HepG2 (cell line): Measurements from ENCODE around the gene GJB1. TPM values are rescaled to one million over a fixed set of nuclear protein-coding genes. Genes with fewer than 3 reads are reported as not detected.

Source experiments
- ATAC-seq: fragments of 200-7000 bp; cut with Tn5 transposase; 3 replicates; pipeline ENCODE4 v1.9.1; 2020; ENCODE audit warnings: mild to moderate bottlenecking, moderate library complexity
- BruUV-seq: library from RNA; stranded (reverse); fragments of 400-500 nt; replicated peaks from 2 replicates; lab custom pipeline; 2021; lab: Mats Ljungman, UMichigan
- CTCF ChIA-PET: fragments of 300-600 bp; formaldehyde crosslinking; extraction: SDS; loops from one replicate; lab custom pipeline; 2021; ENCODE audit warnings: low total read pairs, inconsistent platforms, low intra/inter-chr PET ratio; lab: Yijun Ruan, JAX
- POLR2A ChIA-PET: fragments of 350-600 bp; sonication (Branson Sonifier 250); formaldehyde crosslinking; loops from one replicate; lab custom pipeline; 2020; ENCODE audit warnings: antibody characterized with exemption, inconsistent platforms; lab: Yijun Ruan, JAX
- DNase-seq: peaks from one replicate; pipeline ENCODE4 v3.0.0-alpha.2; 2015; ENCODE audit warnings: low spot score
- FAIRE-seq: peaks from 3 replicates; lab custom pipeline; 2011; peaks lifted over from hg19 to GRCh38; lab: Jason Lieb, UNC
- H2AFZ ChIP-seq: one replicate; pipeline ENCODE4 v1.6.1; 2011; ENCODE audit warnings: low read length, inconsistent platforms
- H3K27ac ChIP-seq: fragments of 300-600 bp; 3 replicates; pipeline ENCODE4 v1.8.0; 2011; ENCODE audit warnings: mixed run types, mild to moderate bottlenecking, mixed read lengths, low read length, inconsistent platforms; ENCODE audit not compliant: insufficient read depth; ENCODE audit errors: extremely low read length
- H3K27me3 ChIP-seq, 2 experiments: fragments of 200-600 bp in 1 of 2; 2 replicates in 1 of 2; 3 replicates in 1 of 2; pipeline versions ENCODE4 v1.6.0 to v1.8.0; 2011; ENCODE audit warnings: low read length in 2 of 2, mild to moderate bottlenecking in 2 of 2, moderate library complexity in 2 of 2, inconsistent platforms in 1 of 2; ENCODE audit not compliant: insufficient read depth in 2 of 2, control insufficient read depth in 1 of 2
- H3K36me3 ChIP-seq, 2 experiments: fragments of 200-600 bp in 1 of 2; replicated peaks in 1 of 2; 2 replicates in 1 of 2; 3 replicates in 1 of 2; pipeline versions ENCODE4 v1.5.1 to v1.8.0; 2011; ENCODE audit warnings: low read length in 2 of 2, inconsistent platforms in 1 of 2; ENCODE audit not compliant: insufficient read depth in 2 of 2, control insufficient read depth in 1 of 2
- H3K4me1 ChIP-seq: 2 replicates; pipeline ENCODE4 v1.5.1; 2012; ENCODE audit warnings: low read length, inconsistent platforms; ENCODE audit not compliant: insufficient read depth
- H3K4me2 ChIP-seq: 2 replicates; pipeline ENCODE4 v1.6.0; 2011; ENCODE audit warnings: low read depth, low read length, inconsistent platforms
- H3K4me3 ChIP-seq, 3 experiments: fragments of 200-600 bp in 1 of 3; sonication (generic), shearing (Covaris generic) in 1 of 3; replicated peaks in 1 of 3; 2 replicates each; pipeline ENCODE4 v1.5.1; 2011 to 2016; ENCODE audit warnings: low read length in 3 of 3, inconsistent platforms in 2 of 3, low read depth in 2 of 3, mild to moderate bottlenecking in 2 of 3, control low read depth in 1 of 3, mixed read lengths in 1 of 3; ENCODE audit not compliant: insufficient read depth in 1 of 3
- H3K79me2 ChIP-seq: one replicate; pipeline ENCODE4 v1.6.1; 2011; ENCODE audit warnings: low read length, inconsistent platforms; ENCODE audit not compliant: insufficient read depth
- H3K9ac ChIP-seq: 2 replicates; pipeline ENCODE4 v1.6.0; 2011; ENCODE audit warnings: mild to moderate bottlenecking, low read depth, low read length, inconsistent platforms; ENCODE audit not compliant: insufficient read depth
- H3K9me3 ChIP-seq: 2 replicates; pipeline ENCODE4 v1.5.1; 2012; ENCODE audit warnings: mild to moderate bottlenecking, low read length
- H4K20me1 ChIP-seq: 2 replicates; pipeline ENCODE4 v1.6.0; 2011; ENCODE audit warnings: inconsistent platforms, mild to moderate bottlenecking, low read length, moderate library complexity; ENCODE audit not compliant: insufficient read depth
- CBFB ChIP-seq: sonication (generic); formaldehyde crosslinking; IDR thresholded peaks from 2 replicates; pipeline ENCODE4 v1.4.0; 2020; ENCODE audit warnings: missing genetic modification reagents
- KLF6 ChIP-seq: IDR thresholded peaks from 2 replicates; pipeline ENCODE4 v1.8.0; 2016; ENCODE audit warnings: missing biosample characterization, missing genetic modification reagents
- MIER2 ChIP-seq: IDR thresholded peaks from 2 replicates; pipeline ENCODE4 v1.6.1; 2016; ENCODE audit warnings: missing biosample characterization, missing genetic modification reagents
- TCF7 ChIP-seq: sonication (generic); IDR thresholded peaks from 2 replicates; pipeline ENCODE4 v1.6.1; 2016; ENCODE audit warnings: antibody characterized with exemption, low read depth
- ZNF446 ChIP-seq: sonication (generic); formaldehyde crosslinking; IDR thresholded peaks from 2 replicates; pipeline ENCODE4 v1.5.0; 2020; ENCODE audit warnings: mild to moderate bottlenecking, missing genetic modification reagents
- WGBS: methylation state at CpG from one replicate; pipeline ENCODE4 v1.1.6; 2017; ENCODE audit warnings: low lambda C conversion rate; 5-methylcytosine and 5-hydroxymethylcytosine counted together
- in situ Hi-C: cut with HindIII; loops from 2 replicates; pipeline ENCODE4 v1.10.0; 2017; ENCODE audit warnings: low pct_unique_long_range_greater_than_20kb; ENCODE audit not compliant: extremely low pct_ligation_motif_present
- intact Hi-C: fragments of 100-400 bp; cut with micrococcal nuclease; formaldehyde crosslinking; loops from one replicate; pipeline ENCODE4 v1.10.0; 2022; ENCODE audit not compliant: unreplicated experiment
- polyA plus RNA-seq, 8 experiments: library from polyadenylated mRNA; depleted of rRNA in 3 of 8; stranded (reverse) in 7 of 8; unstranded in 1 of 8; fragments of >200 nt; fragmentation: Illumina TruSeq in 4 of 8; extraction: Trizol in 4 of 8; gene quantifications; 2 replicates each; pipeline versions ENCODE4 v1.2.1 to v1.2.3, GENCODE V29; 2011 to 2016; ENCODE audit warnings: low read depth in 4 of 8, missing spikeins in 1 of 8, mixed read lengths in 1 of 8; ENCODE audit not compliant: insufficient read depth in 1 of 8
- total RNA-seq, 5 experiments: library from RNA; depleted of rRNA; stranded (reverse); fragments of >200 nt; fragmentation: Illumina TruSeq; extraction: Trizol; gene quantifications; 2 replicates each; pipeline ENCODE4 v1.2.3, GENCODE V29; 2016; ENCODE audit warnings: low read depth in 1 of 5
- TF ChIP-seq, protein P1 (sequence below): IDR thresholded peaks from 2 replicates; pipeline ENCODE4 v1.6.1; 2012; ENCODE audit warnings: low read depth, low read length, improper control_type of control experiment
- TF ChIP-seq, protein P2 (sequence below): sonication (generic); formaldehyde crosslinking; IDR thresholded peaks from 2 replicates; pipeline ENCODE4 v1.4.0; 2020; ENCODE audit warnings: missing genetic modification reagents
- TF ChIP-seq, protein P3 (sequence below): sonication (generic); formaldehyde crosslinking; IDR thresholded peaks from one replicate; pipeline ENCODE4 v1.5.1; 2020; ENCODE audit warnings: mild to moderate bottlenecking, missing genetic modification reagents; ENCODE audit errors: not compliant biosample characterization
- TF ChIP-seq, protein P4 (sequence below): sonication (generic); formaldehyde crosslinking; IDR thresholded peaks from 2 replicates; pipeline ENCODE4 v1.8.1; 2023; ENCODE audit warnings: mild to moderate bottlenecking, moderate library complexity, missing genetic modification reagents

GJB1 gene
- total and polyA plus RNA-seq, 2 of the 13 experiments (the other 11 are each of a cell fraction or from before 2014, with no cell fraction given) = 111 to 161 TPM

DNA sequence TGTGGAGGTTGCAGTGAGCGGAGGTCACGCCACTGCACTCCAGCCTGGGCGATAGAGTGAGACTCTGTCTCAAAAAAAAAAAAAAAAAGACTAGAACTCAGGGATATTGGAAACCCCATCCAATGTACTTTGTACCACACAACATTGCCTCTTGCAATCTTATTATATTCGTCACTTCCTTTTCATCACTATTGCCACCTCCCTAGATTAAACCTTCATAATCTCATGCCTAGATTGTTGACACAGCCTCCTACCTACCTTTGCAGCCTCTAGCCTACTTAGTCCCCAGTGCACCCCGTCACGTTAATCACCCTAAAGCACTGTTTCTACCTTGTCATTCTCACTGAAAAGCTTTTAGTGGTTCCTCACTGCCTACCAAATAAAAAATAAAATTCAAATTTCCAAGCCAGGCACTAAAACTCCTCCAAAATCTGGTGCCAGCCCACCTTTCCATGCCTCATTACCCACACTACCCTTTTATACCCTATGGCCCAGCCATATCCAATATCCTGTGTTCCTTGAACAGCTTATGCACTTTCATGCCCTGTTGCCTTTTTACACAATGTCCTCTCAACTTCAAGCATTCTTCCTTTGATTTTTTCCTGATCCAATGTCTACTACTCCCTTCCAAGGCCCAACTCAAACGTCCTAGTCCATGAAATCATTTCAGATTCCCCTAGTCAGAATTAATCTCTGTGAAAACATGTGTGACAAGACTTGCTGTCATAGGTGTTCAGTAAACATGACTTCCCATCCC is 23.6 kb upstream of the GJB1 start (continued):
- no peak for TF ChIP-seq MIER2 (CRISPR knock-in tag)

DNA sequence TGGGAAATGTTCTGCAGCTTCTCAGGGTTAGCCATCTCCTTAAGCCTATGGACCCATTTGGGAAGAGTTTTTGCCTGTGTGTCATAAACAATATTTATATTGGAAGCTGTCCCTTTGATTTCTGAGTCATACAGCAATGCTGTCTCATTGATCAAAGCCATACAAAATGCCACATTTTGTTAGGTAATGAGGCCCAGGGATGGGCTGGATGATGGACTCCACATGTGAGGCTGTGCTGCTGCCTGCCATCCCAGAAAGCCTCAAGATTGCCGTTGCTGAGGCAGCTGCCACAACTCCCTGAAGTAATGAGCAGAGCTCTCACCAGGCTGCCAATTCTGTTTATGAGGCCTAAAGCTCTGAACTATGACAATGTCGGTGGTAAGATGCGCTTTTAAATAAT is 12.2 kb upstream of the GJB1 start:
- intact Hi-C loops = no loop called here
- no peaks in the 10 kb centered on the region for H4K20me1 ChIP-seq
- no TSS peak for BruUV-seq
- H3K4me2 ChIP-seq = no peak overlapping the region
- no peak for DNase-seq
- no peak overlapping the region for H3K27ac ChIP-seq
- no peak overlapping the region for H2AFZ ChIP-seq
- CTCF ChIA-PET = no interaction called here
- POLR2A ChIA-PET = no interaction called here
- TF ChIP-seq, protein P1, sequence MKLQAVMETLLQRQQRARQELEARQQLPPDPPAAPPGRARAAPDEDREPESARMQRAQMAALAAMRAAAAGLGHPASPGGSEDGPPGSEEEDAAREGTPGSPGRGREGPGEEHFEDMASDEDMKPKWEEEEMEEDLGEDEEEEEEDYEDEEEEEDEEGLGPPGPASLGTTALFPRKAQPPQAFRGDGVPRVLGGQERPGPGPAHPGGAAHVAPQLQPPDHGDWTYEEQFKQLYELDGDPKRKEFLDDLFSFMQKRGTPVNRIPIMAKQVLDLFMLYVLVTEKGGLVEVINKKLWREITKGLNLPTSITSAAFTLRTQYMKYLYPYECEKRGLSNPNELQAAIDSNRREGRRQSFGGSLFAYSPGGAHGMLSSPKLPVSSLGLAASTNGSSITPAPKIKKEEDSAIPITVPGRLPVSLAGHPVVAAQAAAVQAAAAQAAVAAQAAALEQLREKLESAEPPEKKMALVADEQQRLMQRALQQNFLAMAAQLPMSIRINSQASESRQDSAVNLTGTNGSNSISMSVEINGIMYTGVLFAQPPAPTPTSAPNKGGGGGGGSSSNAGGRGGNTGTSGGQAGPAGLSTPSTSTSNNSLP = 0 out of 2 replicates have a peak, but pooled peaks have one; percentile 21
- TF ChIP-seq, protein P2, sequence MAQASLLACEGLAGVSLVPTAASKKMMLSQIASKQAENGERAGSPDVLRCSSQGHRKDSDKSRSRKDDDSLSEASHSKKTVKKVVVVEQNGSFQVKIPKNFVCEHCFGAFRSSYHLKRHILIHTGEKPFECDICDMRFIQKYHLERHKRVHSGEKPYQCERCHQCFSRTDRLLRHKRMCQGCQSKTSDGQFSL (CRISPR knock-in tag) = no peak
- TF ChIP-seq, protein P3, sequence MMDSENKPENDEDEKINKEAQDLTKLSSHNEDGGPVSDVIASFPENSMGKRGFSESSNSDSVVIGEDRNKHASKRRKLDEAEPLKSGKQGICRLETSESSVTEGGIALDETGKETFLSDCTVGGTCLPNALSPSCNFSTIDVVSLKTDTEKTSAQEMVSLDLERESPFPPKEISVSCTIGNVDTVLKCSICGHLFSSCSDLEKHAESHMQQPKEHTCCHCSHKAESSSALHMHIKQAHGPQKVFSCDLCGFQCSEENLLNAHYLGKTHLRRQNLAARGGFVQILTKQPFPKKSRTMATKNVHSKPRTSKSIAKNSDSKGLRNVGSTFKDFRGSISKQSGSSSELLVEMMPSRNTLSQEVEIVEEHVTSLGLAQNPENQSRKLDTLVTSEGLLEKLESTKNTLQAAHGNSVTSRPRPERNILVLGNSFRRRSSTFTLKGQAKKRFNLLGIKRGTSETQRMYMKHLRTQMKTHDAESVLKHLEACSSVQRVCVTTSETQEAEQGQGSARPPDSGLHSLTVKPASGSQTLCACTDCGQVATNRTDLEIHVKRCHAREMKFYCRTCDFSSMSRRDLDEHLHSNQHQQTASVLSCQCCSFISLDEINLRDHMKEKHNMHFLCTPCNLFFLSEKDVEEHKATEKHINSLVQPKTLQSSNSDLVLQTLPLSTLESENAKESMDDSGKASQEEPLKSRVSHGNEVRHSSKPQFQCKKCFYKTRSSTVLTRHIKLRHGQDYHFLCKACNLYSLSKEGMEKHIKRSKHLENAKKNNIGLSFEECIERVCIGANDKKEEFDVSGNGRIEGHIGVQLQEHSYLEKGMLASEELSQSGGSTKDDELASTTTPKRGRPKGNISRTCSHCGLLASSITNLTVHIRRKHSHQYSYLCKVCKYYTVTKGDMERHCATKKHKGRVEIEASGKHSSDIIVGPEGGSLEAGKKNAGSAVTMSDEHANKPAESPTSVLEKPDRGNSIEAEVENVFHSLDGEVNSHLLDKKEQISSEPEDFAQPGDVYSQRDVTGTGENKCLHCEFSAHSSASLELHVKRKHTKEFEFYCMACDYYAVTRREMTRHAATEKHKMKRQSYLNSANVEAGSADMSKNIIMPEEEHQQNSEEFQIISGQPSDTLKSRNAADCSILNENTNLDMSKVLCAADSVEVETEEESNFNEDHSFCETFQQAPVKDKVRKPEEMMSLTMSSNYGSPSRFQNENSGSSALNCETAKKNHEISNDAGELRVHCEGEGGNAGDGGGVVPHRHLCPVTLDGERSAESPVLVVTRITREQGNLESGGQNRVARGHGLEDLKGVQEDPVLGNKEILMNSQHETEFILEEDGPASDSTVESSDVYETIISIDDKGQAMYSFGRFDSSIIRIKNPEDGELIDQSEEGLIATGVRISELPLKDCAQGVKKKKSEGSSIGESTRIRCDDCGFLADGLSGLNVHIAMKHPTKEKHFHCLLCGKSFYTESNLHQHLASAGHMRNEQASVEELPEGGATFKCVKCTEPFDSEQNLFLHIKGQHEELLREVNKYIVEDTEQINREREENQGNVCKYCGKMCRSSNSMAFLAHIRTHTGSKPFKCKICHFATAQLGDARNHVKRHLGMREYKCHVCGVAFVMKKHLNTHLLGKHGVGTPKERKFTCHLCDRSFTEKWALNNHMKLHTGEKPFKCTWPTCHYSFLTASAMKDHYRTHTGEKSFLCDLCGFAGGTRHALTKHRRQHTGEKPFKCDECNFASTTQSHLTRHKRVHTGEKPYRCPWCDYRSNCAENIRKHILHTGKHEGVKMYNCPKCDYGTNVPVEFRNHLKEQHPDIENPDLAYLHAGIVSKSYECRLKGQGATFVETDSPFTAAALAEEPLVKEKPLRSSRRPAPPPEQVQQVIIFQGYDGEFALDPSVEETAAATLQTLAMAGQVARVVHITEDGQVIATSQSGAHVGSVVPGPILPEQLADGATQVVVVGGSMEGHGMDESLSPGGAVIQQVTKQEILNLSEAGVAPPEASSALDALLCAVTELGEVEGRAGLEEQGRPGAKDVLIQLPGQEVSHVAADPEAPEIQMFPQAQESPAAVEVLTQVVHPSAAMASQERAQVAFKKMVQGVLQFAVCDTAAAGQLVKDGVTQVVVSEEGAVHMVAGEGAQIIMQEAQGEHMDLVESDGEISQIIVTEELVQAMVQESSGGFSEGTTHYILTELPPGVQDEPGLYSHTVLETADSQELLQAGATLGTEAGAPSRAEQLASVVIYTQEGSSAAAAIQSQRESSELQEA (CRISPR knock-in tag) = no peak
- TF ChIP-seq TCF7 = peak; percentile 35; the same call in 1 of the 2 replicates
- no peak for TF ChIP-seq CBFB (CRISPR knock-in tag)
- TF ChIP-seq ZNF446 (CRISPR knock-in tag) = no peak
- TF ChIP-seq, protein P4, sequence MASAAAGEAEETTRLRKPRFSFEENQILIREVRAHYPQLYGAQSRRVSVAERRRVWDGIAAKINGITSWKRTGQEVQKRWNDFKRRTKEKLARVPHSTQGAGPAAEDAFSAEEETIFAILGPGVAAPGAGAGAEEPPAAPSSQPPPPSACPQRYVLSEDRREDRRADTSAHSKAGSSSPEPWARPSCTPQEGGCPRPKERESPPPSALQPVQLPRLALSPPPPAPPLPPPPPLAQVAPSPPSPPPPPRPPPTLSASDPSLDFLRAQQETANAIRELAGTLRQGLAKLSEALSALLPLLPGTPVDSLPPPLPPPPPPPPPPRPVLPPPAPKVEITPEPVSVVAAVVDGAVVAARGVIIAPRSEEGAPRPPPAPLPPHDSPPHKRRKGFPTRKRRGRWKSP = no peak
- no peak for TF ChIP-seq KLF6 (CRISPR knock-in tag)
- no peak for ATAC-seq
- WGBS = 85% methylated on average over 2 of the region's 3 CpGs
- no peaks in the 10 kb centered on the region for H3K36me3 ChIP-seq
- no peaks in the 10 kb centered on the region; a peak in 1 of 5 replicates for H3K27me3 ChIP-seq
- H3K9me3 ChIP-seq = no peaks in the 10 kb centered on the region
- H3K79me2 ChIP-seq = peaks cover 6% of the 10 kb centered on the region
- no peak overlapping the region for H3K9ac ChIP-seq
- FAIRE-seq = no peak
- in situ Hi-C loops = no loop called here
- H3K4me1 ChIP-seq = peaks cover 26% of the 10 kb centered on the region
- H3K4me3 ChIP-seq = no peak overlapping the region
